Ovary (tissue), 9 donors: ENCODE measurements around the gene NTMT2. TPM values are rescaled to one million over a fixed set of nuclear protein-coding genes. Genes with fewer than 3 reads are reported as not detected.

ENCODE experiments used
- DNase-seq, 5 donors: peaks; one replicate each; pipeline ENCODE4 v3.0.0-alpha.2; 2019 to 2020
- H3K27ac ChIP-seq, 2 donors: fragments of 200-600 bp; one replicate each; pipeline versions ENCODE4 v1.5.1 to v1.8.0; 2019 to 2022
- H3K27me3 ChIP-seq: fragments of 200-600 bp; one replicate; pipeline ENCODE4 v1.8.0; 2022
- H3K36me3 ChIP-seq: fragments of 200-600 bp; sonication (generic); one replicate; pipeline ENCODE4 v1.5.1; 2019
- H3K4me1 ChIP-seq: one replicate; pipeline ENCODE4 v1.8.1; 2013; ENCODE audit warnings: mild to moderate bottlenecking, moderate library complexity; ENCODE audit not compliant: insufficient read depth
- H3K4me3 ChIP-seq: fragments of 200-600 bp; sonication (generic); one replicate; pipeline ENCODE4 v1.5.1; 2017
- H3K9me3 ChIP-seq, 2 donors: fragments of 200-600 bp in 1 of 2; sonication (generic) in 1 of 2; one replicate each; pipeline versions ENCODE4 v1.5.1 to v1.8.1; 2013 to 2019; ENCODE audit warnings: mild to moderate bottlenecking in 1 of 2, moderate library complexity in 1 of 2
- EP300 ChIP-seq: sonication (generic); formaldehyde crosslinking; IDR thresholded peaks from one replicate; pipeline ENCODE4 v1.6.1; 2017; ENCODE audit warnings: antibody characterized with exemption
- POLR2A ChIP-seq: fragments of 450-650 bp; IDR thresholded peaks from one replicate; pipeline ENCODE4 v1.6.1; 2017; ENCODE audit warnings: antibody characterized with exemption, mild to moderate bottlenecking, moderate library complexity
- WGBS, 3 donors: extraction: QIAGEN DNeasy Blood & Tissue Kit in 1 of 3; methylation state at CpG; one replicate each; pipeline versions ENCODE4 v1.1.5 to v1.1.7; 2013 to 2017; 5-methylcytosine and 5-hydroxymethylcytosine counted together
- intact Hi-C, 4 donors: fragments of 100-400 bp; cut with DNase I; formaldehyde crosslinking; loops; one replicate each; pipeline versions ENCODE4 v1.11.0 to v1.15.1; 2022 to 2023
- polyA plus RNA-seq, 2 donors: library from polyadenylated mRNA; stranded (reverse); fragments of 200-250 nt in 1 of 2; fragments of 350-450 nt in 1 of 2; fragmentation: Illumina TruSeq in 1 of 2; extraction: RNeasy Lipid Tissue Mini Kit (QIAGEN cat#74804) in 1 of 2; gene quantifications; one replicate each; pipeline ENCODE4 v1.2.3, GENCODE V29; 2013 to 2014
- total RNA-seq, 7 donors: library from RNA; depleted of rRNA in 2 of 7; stranded (reverse); fragments of >200 nt in 2 of 7; fragmentation: NEBNext Ultra II Directional in 3 of 7; extraction: Animal tissue kit (Norgen Biotek cat#: 25700) in 3 of 7; gene quantifications; one replicate each; pipeline versions ENCODE4 v1.1.0 to v1.2.4, GENCODE V29; 2016 to 2023
- TF ChIP-seq, protein P1 (sequence below), 3 donors: fragments of 450-650 bp in 2 of 3; fragments of 200-600 bp in 1 of 3; IDR thresholded peaks; one replicate each; pipeline versions ENCODE4 v1.5.1 to v1.8.0; 2016 to 2022; ENCODE audit warnings: antibody characterized with exemption in 3 of 3, mild to moderate bottlenecking in 1 of 3
- donor health status: DM: no; HTN: no; CAD: no; lungs with moderate emphysema.
- donor health status: DM: no; HTN: no; CAD: no.
- donor health status: Bipolar disorder and iron deficiency.
- donor health status: DM: yes; HTN: yes; CAD: no.
- donor health status: DM: no; HTN: no; CAD: no.
- donor health status: DM: yes; HTN: yes; CAD: no.

NTMT2 gene
- total and polyA plus RNA-seq, 9 donors: not detected

DNA sequence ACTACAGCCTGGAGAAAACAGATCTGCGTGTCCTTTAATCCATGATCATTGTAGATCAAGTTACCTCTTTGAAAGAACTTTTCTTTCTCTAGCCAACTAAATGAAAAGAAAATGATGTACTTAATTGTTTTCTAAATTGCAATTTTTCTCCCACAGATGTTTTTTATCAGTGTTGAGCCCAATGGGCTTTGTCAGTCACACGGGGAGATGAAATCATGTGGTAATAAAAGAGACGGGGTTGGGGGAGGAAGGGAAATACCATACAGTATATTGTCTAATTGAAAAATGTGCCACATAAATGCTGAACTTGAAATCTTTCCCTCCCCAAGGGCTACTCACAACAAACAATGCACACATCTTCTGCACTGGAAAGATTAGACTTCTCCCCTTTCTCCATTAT lies 58.4 kb downstream of the NTMT2 start:
- TF ChIP-seq POLR2A (no peak), EP300 (no peak)
- TF ChIP-seq, protein P1, sequence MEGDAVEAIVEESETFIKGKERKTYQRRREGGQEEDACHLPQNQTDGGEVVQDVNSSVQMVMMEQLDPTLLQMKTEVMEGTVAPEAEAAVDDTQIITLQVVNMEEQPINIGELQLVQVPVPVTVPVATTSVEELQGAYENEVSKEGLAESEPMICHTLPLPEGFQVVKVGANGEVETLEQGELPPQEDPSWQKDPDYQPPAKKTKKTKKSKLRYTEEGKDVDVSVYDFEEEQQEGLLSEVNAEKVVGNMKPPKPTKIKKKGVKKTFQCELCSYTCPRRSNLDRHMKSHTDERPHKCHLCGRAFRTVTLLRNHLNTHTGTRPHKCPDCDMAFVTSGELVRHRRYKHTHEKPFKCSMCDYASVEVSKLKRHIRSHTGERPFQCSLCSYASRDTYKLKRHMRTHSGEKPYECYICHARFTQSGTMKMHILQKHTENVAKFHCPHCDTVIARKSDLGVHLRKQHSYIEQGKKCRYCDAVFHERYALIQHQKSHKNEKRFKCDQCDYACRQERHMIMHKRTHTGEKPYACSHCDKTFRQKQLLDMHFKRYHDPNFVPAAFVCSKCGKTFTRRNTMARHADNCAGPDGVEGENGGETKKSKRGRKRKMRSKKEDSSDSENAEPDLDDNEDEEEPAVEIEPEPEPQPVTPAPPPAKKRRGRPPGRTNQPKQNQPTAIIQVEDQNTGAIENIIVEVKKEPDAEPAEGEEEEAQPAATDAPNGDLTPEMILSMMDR (IDR thresholded peaks at IDR 0.05): no peak
- no peaks in the 10 kb centered on the region for H3K27me3 ChIP-seq
- H3K9me3 ChIP-seq: no peaks in the 10 kb centered on the region
- no peak overlapping the region for H3K4me3 ChIP-seq
- WGBS, 3 donors: 47 to 54% (median 51%) methylated on average over 3 of the region's 3 CpGs
- intact Hi-C loops: no loop called here
- H3K27ac ChIP-seq: no peak overlapping the region
- H3K36me3 ChIP-seq: no peaks in the 10 kb centered on the region
- peaks cover 2% of the 10 kb centered on the region for H3K4me1 ChIP-seq
- DNase-seq: no peak

DNA sequence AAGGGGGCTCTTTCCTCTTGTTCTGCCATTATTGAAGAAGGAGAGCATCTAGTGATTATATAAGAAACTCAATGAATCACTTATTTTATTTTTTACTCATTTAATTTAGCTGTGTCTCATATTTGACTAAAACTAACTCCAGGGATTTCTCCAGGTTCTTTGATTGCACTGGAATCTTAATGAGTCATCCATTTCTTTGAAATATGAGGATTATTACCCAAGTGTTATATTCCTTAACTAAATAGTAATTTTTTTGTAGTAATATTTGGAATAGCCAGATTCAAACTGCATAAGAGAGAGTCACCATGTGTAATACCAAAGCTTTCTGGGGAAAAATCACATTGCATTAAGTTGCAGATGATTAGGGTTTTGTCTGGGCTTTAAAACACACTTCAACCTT lies 59.5 kb downstream of the NTMT2 start:
- H3K4me1 ChIP-seq: peaks cover 2% of the 10 kb centered on the region
- TF ChIP-seq EP300: no peak
- TF ChIP-seq, protein P1 (IDR thresholded peaks at IDR 0.05): no peak
- TF ChIP-seq POLR2A: no peak

DNA sequence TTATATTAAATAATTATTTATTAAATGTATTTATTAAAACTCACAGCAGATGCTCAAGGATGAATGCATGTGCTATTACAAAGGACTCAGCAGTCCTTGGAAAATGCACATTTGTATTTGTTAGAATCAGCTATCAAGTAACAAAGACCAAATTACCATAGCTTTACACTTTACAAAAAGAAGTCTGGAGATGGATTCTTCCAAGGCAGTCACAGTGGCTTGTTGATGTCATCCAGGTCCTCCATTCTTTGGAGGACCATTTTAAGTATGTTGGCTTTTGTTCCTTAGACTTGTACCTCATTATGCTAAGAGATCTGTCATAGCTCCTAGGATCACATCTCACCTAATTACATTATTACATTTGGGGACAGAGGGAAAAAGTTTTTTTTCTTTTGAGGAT lies 63.4 kb downstream of the NTMT2 start:
- H3K9me3 ChIP-seq: no peaks in the 10 kb centered on the region
- H3K4me1 ChIP-seq: peaks cover under 1% of the 10 kb centered on the region
- H3K27me3 ChIP-seq: no peaks in the 10 kb centered on the region
- TF ChIP-seq, protein P1 (IDR thresholded peaks at IDR 0.05): no peak
- no peak for TF ChIP-seq EP300
- TF ChIP-seq POLR2A: no peak
- intact Hi-C loops: no loop called here
- H3K36me3 ChIP-seq: no peaks in the 10 kb centered on the region
- no peak overlapping the region for H3K4me3 ChIP-seq
- H3K27ac ChIP-seq: no peak overlapping the region
- DNase-seq: no peak

More for the DNA sequence above, 59.5 kb downstream of the NTMT2 start:
- Histone ChIP-seq H3K9me3 (no peaks in the 10 kb centered on the region), H3K36me3 (no peaks in the 10 kb centered on the region), H3K27me3 (no peaks in the 10 kb centered on the region), H3K4me3 (no peak overlapping the region), H3K27ac (no peak overlapping the region)
- intact Hi-C loops: no loop called here
- no peak for DNase-seq

DNA sequence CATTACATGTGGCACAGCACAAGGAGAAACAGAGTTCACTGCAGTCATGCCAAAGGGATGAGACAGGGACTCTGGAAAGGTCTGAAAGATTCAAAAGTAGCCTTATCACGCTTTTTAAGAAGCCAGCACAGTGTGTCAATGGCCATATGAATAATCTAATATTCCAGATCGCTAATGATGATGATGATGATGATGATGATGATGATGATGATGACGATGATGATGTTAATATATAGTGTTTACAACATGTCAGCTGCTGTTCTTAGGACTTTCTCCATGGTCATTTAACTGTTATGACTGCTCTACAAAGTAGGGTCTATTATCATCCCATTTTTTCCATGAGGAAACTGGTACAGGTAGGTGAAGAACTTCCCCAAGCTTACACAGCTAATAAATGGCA lies 64.4 kb downstream of the NTMT2 start:
- 84 to 91% (median 85%) methylated on average over 3 of the region's 3 CpGs for WGBS, 3 donors
- Histone ChIP-seq H3K27ac (no peak overlapping the region), H3K27me3 (no peaks in the 10 kb centered on the region), H3K36me3 (no peaks in the 10 kb centered on the region), H3K9me3 (no peaks in the 10 kb centered on the region), H3K4me3 (no peak overlapping the region), H3K4me1 (peaks cover 7% of the 10 kb centered on the region)
- no peak for TF ChIP-seq POLR2A
- DNase-seq: no peak
- intact Hi-C loops: loop anchor here in 1 of 4 donors (10.0 kb wide), 1 partner anchor 455 kb away; the partner anchor contains the start of gene PRRX1

DNA sequence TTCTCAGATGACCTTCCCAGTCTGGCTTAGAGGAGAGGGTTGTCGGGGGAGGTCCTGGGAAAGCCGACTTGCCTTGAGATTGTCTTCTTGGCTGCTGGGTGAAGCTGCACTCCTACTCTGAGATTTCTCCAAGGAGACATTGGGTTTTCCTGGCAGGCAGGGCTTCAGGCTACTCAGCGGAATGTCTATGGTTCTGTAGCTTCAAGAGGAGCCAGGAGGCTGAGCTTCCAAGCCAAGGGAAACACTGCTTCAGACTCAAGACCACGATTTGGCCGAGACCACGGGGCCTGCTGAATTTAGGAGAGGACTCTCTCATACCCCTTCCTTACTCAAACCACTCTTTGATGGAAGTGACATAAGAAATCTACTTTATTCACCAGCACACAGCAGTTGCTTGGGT lies 67.8 kb downstream of the NTMT2 start:
- Histone ChIP-seq H3K4me3 (no peak overlapping the region), H3K27ac (no peak overlapping the region), H3K36me3 (no peaks in the 10 kb centered on the region), H3K9me3 (no peaks in the 10 kb centered on the region), H3K4me1 (peaks cover 7% of the 10 kb centered on the region), H3K27me3 (no peaks in the 10 kb centered on the region)
- WGBS, 3 donors: 51 to 76% (median 58%) methylated on average over 6 of the region's 6 CpGs
- DNase-seq: peak in 1 of 5 donors; percentile 20
- TF ChIP-seq POLR2A (no peak), EP300 (no peak)
- TF ChIP-seq, protein P1 (IDR thresholded peaks at IDR 0.05): no peak
- intact Hi-C loops: loop anchor here in 1 of 4 donors (10.0 kb wide), 1 partner anchor 451 kb away; the partner anchor contains the start of gene PRRX1
